Choroid plexus epithelial cell (primary cell): ENCODE data around the gene ERC2.

Source experiments
- DNase-seq: peaks from one replicate; pipeline ENCODE4 v3.0.0-alpha.2; 2010; ENCODE audit warnings: low read depth
- H3K4me3 ChIP-seq: 2 replicates; pipeline ENCODE4 v1.5.1; 2011; ENCODE audit warnings: low read depth, mild to moderate bottlenecking, control low read depth, low read length, moderate library complexity
- CTCF ChIP-seq: conservative IDR thresholded peaks from 2 replicates; pipeline ENCODE4 v1.5.1; 2011; ENCODE audit warnings: low read depth, mild to moderate bottlenecking, control low read depth, inconsistent platforms, low read length, moderate library complexity

ERC2 gene

DNA sequence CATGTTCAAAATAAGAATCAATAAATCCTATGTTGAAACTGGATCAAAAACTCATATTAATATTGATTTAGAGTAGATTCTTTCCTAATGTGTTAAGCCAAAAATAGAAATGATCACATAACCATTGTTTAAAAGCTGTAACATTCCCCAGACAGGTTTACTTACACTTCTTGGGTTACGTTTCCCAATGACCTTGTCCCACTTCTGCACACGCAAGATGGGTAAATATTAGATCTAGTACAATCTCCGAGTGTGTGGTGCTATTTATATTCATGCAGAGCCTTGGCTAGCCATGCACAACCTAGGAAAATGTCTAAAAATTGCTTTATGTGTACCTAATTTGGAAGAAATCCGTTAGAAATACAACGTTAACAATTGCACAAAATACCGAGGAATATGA lies 39.6 kb downstream of the ERC2 start:
- no peak for DNase-seq
- TF ChIP-seq CTCF, result no peak
- H3K4me3 ChIP-seq, result no peak overlapping the region

DNA sequence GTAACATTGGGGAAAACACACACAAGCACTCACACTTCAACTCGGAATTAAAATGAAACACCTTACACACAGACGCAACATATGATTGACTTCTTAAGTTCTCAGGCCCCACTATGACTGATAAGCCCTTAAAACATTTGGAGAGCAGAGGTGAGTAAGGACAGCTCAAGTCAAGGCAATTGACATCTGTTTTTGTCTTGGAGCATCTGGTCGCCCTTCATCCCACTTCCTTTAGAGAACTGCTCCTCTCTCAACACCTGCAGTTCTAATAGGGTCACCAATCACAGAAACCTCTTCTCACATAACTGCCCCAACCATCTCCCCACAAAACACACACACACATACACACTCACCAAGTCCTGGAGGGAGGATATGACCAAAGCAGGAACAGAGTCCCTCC lies 43.4 kb downstream of the ERC2 start:
- H3K4me3 ChIP-seq, result no peak overlapping the region
- TF ChIP-seq CTCF, result no peak
- DNase-seq, result no peak

DNA sequence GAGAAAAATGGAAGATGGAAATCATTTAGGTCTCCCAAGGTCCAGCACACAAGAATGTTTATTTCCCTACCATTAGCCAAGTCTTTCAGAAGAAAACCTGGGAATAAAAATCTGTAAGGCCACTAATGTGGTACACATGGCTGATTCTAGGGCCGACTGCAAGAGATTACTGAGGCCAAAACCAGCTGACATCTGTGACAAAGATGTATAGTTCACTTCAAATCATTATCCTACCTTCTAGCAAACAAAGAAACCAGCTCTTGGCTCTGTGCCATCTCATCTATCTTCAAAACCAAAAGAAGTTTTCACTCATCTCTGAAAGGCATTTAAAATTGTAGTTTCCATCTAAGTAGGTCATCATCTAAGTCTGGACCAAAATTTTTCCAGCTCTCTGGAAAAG lies 43.9 kb downstream of the ERC2 start:
- no peak for TF ChIP-seq CTCF
- no peak for DNase-seq

DNA sequence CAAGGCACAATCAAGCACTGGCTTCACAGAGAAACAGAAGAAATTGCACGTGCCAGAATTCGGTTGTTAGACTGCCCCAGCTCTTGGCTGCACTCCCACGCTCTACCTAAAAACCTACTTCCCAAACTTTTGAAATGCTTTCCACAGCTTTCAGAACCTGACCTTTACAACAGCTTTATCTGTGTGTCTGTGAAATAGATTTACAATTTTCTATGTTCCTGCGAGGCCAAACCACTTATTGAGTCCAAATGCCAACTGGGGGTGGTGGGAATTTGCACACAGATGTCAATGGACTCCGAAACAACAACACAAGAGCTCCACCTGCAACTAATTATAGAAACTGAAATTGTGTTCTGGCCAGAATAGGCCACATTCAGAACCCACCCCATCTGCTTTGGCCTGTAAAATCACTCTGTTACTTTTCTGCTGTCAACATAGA lies 44.6 kb downstream of the ERC2 start:
- TF ChIP-seq CTCF, result no peak
- H3K4me3 ChIP-seq, result no peak overlapping the region
- DNase-seq, result no peak

More for the DNA sequence above, 43.9 kb downstream of the ERC2 start:
- H3K4me3 ChIP-seq, result no peak overlapping the region

GRCh38 chr3:56422316-56422715 lies 46.0 kb downstream of the ERC2 start:
- H3K4me3 ChIP-seq, result no peak overlapping the region
- no peak for TF ChIP-seq CTCF
- DNase-seq, result no peak

GRCh38 chr3:56421205-56421604 lies 47.1 kb downstream of the ERC2 start:
- TF ChIP-seq CTCF, result no peak
- DNase-seq, result no peak
- H3K4me3 ChIP-seq, result no peak overlapping the region

DNA sequence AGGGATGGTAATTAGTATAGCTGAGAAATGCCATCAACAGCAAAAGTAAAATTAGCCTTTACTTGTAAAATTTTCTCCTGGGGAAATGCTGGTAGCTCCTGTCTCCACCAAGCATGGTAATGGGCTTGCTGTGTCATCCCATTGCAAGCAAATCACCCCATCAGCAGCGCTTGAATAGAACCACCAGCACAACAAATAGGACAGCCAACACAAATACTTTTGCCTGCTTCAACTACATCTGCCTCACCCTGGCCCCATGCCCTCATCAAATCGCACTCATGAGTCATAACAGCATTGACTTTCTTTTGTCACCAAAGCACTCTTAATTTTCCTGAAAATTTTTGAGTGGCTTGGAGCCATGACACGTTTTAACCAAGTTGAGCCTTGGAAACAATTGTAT lies 52.6 kb downstream of the ERC2 start:
- H3K4me3 ChIP-seq, result no peak overlapping the region
- no peak for DNase-seq
- no peak for TF ChIP-seq CTCF
